Measurements from ENCODE around the gene RPL13A. TPM values are rescaled to one million over a fixed set of nuclear protein-coding genes. Genes with fewer than 3 reads are reported as not detected.

The RPL13A gene
- total and polyA plus RNA-seq, 2 of the 4 experiments (the other 2 are of a cell fraction) = 1,477 to 2,069 TPM

GRCh38 chr19:49473868-49474541, 13.4 kb upstream of the RPL13A start, which contains the start of gene FLT3LG (continued):
- TF ChIP-seq USF2 (IDR thresholded peaks at IDR 0.05; ENCODE audit: low read depth, low read length) (no peak), MAFK (IDR thresholded peaks at IDR 0.05; ENCODE audit: low read depth, low read length) (no peak)

- dilution Hi-C loops (cut with HindIII; ENCODE audit: low sequenced_read_pairs, unreplicated experiment) = no loop called here
- Histone ChIP-seq H2AK9ac (replicated peaks; ENCODE audit: low read depth, low read length, poor library complexity) (peak overlapping the region; percentile 96), H3K4ac (ENCODE audit: low read depth, low read length) (peak overlapping the region; percentile 96), H3K56ac (ENCODE audit: extremely low read depth, insufficient read depth, low read length) (peak overlapping the region; percentile 40), H2AFZ (replicated peaks; ENCODE audit: low read length, poor library complexity) (peak overlapping the region; percentile 96), H3K9ac (ENCODE audit: low read depth, low read length) (peak overlapping the region; percentile 82), H3K4me1 (ENCODE audit: control insufficient read depth, insufficient read depth, low read length) (peaks cover 11% of the 10 kb centered on the region; the same call in 1 of the 2 replicates), H3K79me1 (ENCODE audit: low read depth in 1 of 2, low read length in 2 of 2) (peaks cover 0 to 8% of the 10 kb centered on the region in 2 experiments; a peak in 2 of 4 replicates), H4K5ac (ENCODE audit: low read depth, low read length) (peak overlapping the region; percentile 78), H3K4me2 (ENCODE audit: low read depth, low read length) (peak overlapping the region; percentile 93), H2BK20ac (ENCODE audit: low read depth, low read length) (0 out of 2 replicates have a peak overlapping the region, but pooled peaks have one; percentile 48), H3K27ac (ENCODE audit: insufficient read depth, low read length) (peak overlapping the region; percentile 49), H2BK15ac (ENCODE audit: low read depth, low read length) (peak overlapping the region; percentile 58; the same call in 1 of the 3 replicates), H4K91ac (ENCODE audit: insufficient read depth, low read depth, low read length) (peak overlapping the region; percentile 81), H4K20me1 (ENCODE audit: insufficient read depth, low read length) (no peaks in the 10 kb centered on the region), H2BK5ac (ENCODE audit: low read depth, low read length, poor library complexity, severe bottlenecking) (peak overlapping the region; percentile 5), H3K9me3 (ENCODE audit: control insufficient read depth, insufficient read depth, low read length) (no peaks in the 10 kb centered on the region), H3K9me1 (ENCODE audit: insufficient read depth, low read length) (peaks cover 12% of the 10 kb centered on the region; the same call in 1 of the 2 replicates), H3K27me3 (ENCODE audit: control insufficient read depth, insufficient read depth, low read length) (no peaks in the 10 kb centered on the region), H2BK120ac (ENCODE audit: low read depth, low read length) (peak overlapping the region; percentile 70), H4K8ac (ENCODE audit: low read depth in 2 of 2, low read length in 2 of 2) (peak overlapping the region; percentile 85 to 96), H3K23ac (ENCODE audit: low read depth, low read length) (peak overlapping the region; percentile 69), H3K36me3 (ENCODE audit: control insufficient read depth, insufficient read depth, low read length) (peaks cover 1% of the 10 kb centered on the region; the same call in 1 of the 2 replicates), H2AK5ac (ENCODE audit: low read depth, low read length) (peak overlapping the region; percentile 99), H3K4me3 (ENCODE audit: insufficient read depth, low read depth, low read length) (peak overlapping the region; percentile 59), H3K18ac (ENCODE audit: low read depth, low read length) (peak overlapping the region; percentile 65; the same call in 1 of the 2 replicates), H3K14ac (replicated peaks; ENCODE audit: low read depth, low read length) (peak overlapping the region; percentile 92)
- 12% methylated on average over 10 of the region's 11 CpGs; no CpG with 5 or more reads in 1 of the 2 experiments for WGBS, 2 experiments (ENCODE audit: extremely low coverage in 2 of 2, insufficient read length in 1 of 2)
- BruUV-seq (replicated peaks) = no TSS peak
- in situ Hi-C loops (cut with MboI; ENCODE audit: low sequenced_read_pairs) = no loop called here
- DNase-seq (no peak), ATAC-seq (ENCODE audit: low read depth) (peak; percentile 16)
- intact Hi-C loops (cut with micrococcal nuclease) = loop anchor here (1.0 kb wide), 2 partner anchors 73 to 96 kb away; no protein-coding TSS in a partner anchor
- ChIA-PET CTCF (interaction anchor here (1.2 kb wide), 1 partner anchor 21 kb away, joined by 4 read pairs; the partner anchor contains the start of gene ALDH16A1), POLR2A (ENCODE audit: unreplicated experiment) (no interaction called here)
- no peak for TF ChIP-seq SMC3 (IDR thresholded peaks at IDR 0.05; ENCODE audit: low read depth, low read length)
- no peak for TF ChIP-seq RAD21 (IDR thresholded peaks at IDR 0.05; ENCODE audit: low read length)
- no peak for TF ChIP-seq MAFK (IDR thresholded peaks at IDR 0.05; ENCODE audit: low read depth, low read length)
- TF ChIP-seq USF2 (IDR thresholded peaks at IDR 0.05; ENCODE audit: low read depth, low read length) = no peak
- TF ChIP-seq MAZ (IDR thresholded peaks at IDR 0.05; ENCODE audit: borderline replicate concordance, low read depth, low read length) = no peak
- TF ChIP-seq FOS (IDR thresholded peaks at IDR 0.05; ENCODE audit: low read depth, low read length) = no peak
- TF ChIP-seq RCOR1 (IDR thresholded peaks at IDR 0.05; ENCODE audit: insufficient replicate concordance, low read length) = no peak
- TF ChIP-seq CHD1 (IDR thresholded peaks at IDR 0.05; ENCODE audit: low read depth, low read length) = no peak
- TF ChIP-seq POLR2A (IDR thresholded peaks at IDR 0.05; ENCODE audit: low read depth, low read length) = no peak
- TF ChIP-seq CEBPB (IDR thresholded peaks at IDR 0.05; ENCODE audit: low read depth, low read length) = no peak
- TF ChIP-seq RFX5 (IDR thresholded peaks at IDR 0.05; ENCODE audit: low read depth, low read length) = no peak
- TF ChIP-seq ELK1 (IDR thresholded peaks at IDR 0.05; ENCODE audit: borderline replicate concordance, low read depth, low read length) = no peak
- no peak for TF ChIP-seq BHLHE40 (IDR thresholded peaks at IDR 0.05; ENCODE audit: low read depth, low read length)
Measured at GRCh38 chr19:49474542-49474924, 12.9 kb upstream of the RPL13A start.
